GM19455 (cell line): ENCODE measurements around the gene TRMT61B.
A peak's percentile ranks its signal among the peaks of the same experiment; 100 is the strongest.

ENCODE experiments used
- ATAC-seq: cut with Tn5 transposase; IDR thresholded peaks from one replicate; pipeline ENCODE4 v1.9.1; 2021; ENCODE audit not compliant: unreplicated experiment

The TRMT61B gene

GRCh38 chr2:28870146-28870891, at the start of gene TRMT61B:
TRMT61B (minus strand) TSS chr2:28870309; CDS start chr2:28870277, 32 bp downstream.
- peak; percentile 96 for ATAC-seq

GRCh38 chr2:28915939-28916338, 45.8 kb upstream of the TRMT61B start:
- ATAC-seq, result no peak

- no peak for ATAC-seq
These were observed 39.7 kb upstream of the TRMT61B start for GRCh38 chr2:28909655-28910353.

- no peak for ATAC-seq
These were observed 38.1 kb upstream of the TRMT61B start for GRCh38 chr2:28908172-28908571.

GRCh38 chr2:28906821-28907220, 36.7 kb upstream of the TRMT61B start:
- no peak for ATAC-seq

GRCh38 chr2:28906376-28906775, 36.3 kb upstream of the TRMT61B start:
- ATAC-seq, result no peak

- no peak for ATAC-seq
These were observed 35.4 kb upstream of the TRMT61B start for GRCh38 chr2:28905533-28905932.

GRCh38 chr2:28904802-28905457, 34.8 kb upstream of the TRMT61B start:
- no peak for ATAC-seq

GRCh38 chr2:28904295-28904694, 34.2 kb upstream of the TRMT61B start:
- ATAC-seq, result no peak

- no peak for ATAC-seq
These were observed 32.5 kb upstream of the TRMT61B start for GRCh38 chr2:28902584-28902983.

GRCh38 chr2:28901841-28902240, 31.7 kb upstream of the TRMT61B start:
- ATAC-seq, result no peak

- ATAC-seq, result no peak
These were observed 31.1 kb upstream of the TRMT61B start for GRCh38 chr2:28901202-28901601.

GRCh38 chr2:28898048-28898447, 27.9 kb upstream of the TRMT61B start:
- no peak for ATAC-seq

GRCh38 chr2:28896906-28897305, 26.8 kb upstream of the TRMT61B start:
- ATAC-seq, result no peak

GRCh38 chr2:28895189-28895893, 25.2 kb upstream of the TRMT61B start:
- ATAC-seq, result peak; percentile 30

- peak; percentile 84 for ATAC-seq
These were observed 24.5 kb upstream of the TRMT61B start, which contains the start of gene WDR43 for GRCh38 chr2:28894470-28895188. WDR43 (plus strand) TSS chr2:28894667; CDS start chr2:28894699, 32 bp downstream.

GRCh38 chr2:28893488-28893887, 23.4 kb upstream of the TRMT61B start:
- ATAC-seq, result no peak

GRCh38 chr2:28880193-28880592, 10.1 kb upstream of the TRMT61B start:
- ATAC-seq, result no peak

- ATAC-seq, result no peak
These were observed 1.5 kb upstream of the TRMT61B start for GRCh38 chr2:28871620-28872019.

- peak; percentile 20 for ATAC-seq
These were observed 489 bp downstream of the TRMT61B start for GRCh38 chr2:28869494-28870145.
